ENCODE data around the gene JARID2. TPM values are rescaled to one million over a fixed set of nuclear protein-coding genes. Genes with fewer than 3 reads are reported as not detected.

Gene JARID2
- total and polyA plus RNA-seq, 9 of the 15 experiments (the other 6 are each of a cell fraction or from before 2014, with no cell fraction given), result 5.0 to 29.0 (median 15.6) TPM

DNA sequence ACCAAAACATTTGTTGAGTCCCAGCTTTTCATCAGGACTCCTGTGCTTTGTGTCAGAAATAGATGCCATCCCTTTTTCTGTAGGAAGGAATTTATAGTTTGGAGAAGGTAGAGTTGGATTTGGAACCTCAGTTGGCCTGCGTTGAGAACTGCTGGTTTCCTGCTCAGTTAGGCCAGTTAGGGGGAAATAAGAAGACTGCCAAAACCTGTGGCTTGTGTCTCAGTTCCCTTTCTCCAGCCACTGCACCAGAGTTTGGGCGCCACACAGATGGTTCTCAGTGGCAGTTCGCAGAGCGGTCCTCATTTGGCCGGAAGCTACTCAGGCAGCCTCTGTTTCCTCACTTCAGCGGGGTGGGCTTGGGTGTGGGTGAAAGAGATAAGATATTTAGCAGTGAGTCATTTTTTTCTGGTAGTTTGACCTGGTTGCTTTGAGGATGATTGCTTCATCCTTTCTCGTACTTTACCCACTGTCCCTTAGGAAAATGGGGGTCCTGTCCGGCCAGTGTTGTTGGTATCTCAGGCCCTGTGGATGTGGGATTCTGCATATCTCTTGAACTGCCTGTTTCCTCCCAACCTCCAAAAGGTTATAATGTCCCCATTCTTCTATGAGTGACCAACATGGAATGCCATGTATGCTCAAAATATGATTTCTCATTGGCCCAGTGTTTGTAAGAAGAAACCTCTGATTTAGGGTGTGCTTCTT is 53.7 kb downstream of the JARID2 start:
- DNase-seq (ENCODE audit: extremely low read depth in 1 of 4, low spot score in 3 of 4) (peak; percentile 91 to 98 (median 94)), ATAC-seq (peak; percentile 86), FAIRE-seq (peak; percentile 95)
- H2AFZ ChIP-seq (ENCODE audit: low read depth, low read length), result peak overlapping the region; percentile 48; the same call in 1 of the 2 replicates
- CTCF ChIA-PET (ENCODE audit: low intra/inter-chr PET ratio), result no interaction called here
- peaks cover 3% of the 10 kb centered on the region for H3K9me1 ChIP-seq (ENCODE audit: control insufficient read depth, insufficient read depth, low read length)
- peak overlapping the region; percentile 70 for H3K4me2 ChIP-seq (ENCODE audit: insufficient read depth, low read length)
- H3K27me3 ChIP-seq (ENCODE audit: control insufficient read depth in 2 of 2, insufficient read depth in 2 of 2, low read length in 2 of 2), result no peaks in the 10 kb centered on the region
- H3K4me1 ChIP-seq (replicated peaks in 1 of 2; ENCODE audit: control insufficient read depth in 2 of 2, insufficient read depth in 2 of 2, low read length in 2 of 2), result peaks cover 37 to 77% of the 10 kb centered on the region in 2 experiments
- no TSS peak for BruUV-seq (replicated peaks)
- no peaks in the 10 kb centered on the region for H3K9me3 ChIP-seq (replicated peaks; ENCODE audit: control insufficient read depth, insufficient read depth, low read depth, low read length)
- POLR2A ChIA-PET, result interaction anchor here (0.6 to 5.3 kb wide), 8 partner anchors 11 to 376 kb away, joined by 3 to 34 read pairs (median 3); no protein-coding TSS in a partner anchor
- 0% methylated on average over 8 of the region's 8 CpGs for WGBS (ENCODE audit: insufficient coverage, low coverage, missing lambda C conversion rate)
- intact Hi-C loops (cut with micrococcal nuclease), result loop anchor here (2.0 to 5.0 kb wide), 3 partner anchors 45 to 88 kb away; no protein-coding TSS in a partner anchor
- peaks cover 98% of the 10 kb centered on the region for H3K79me2 ChIP-seq (ENCODE audit: control insufficient read depth, insufficient read depth, low read length)
- H3K4me3 ChIP-seq, result peak overlapping the region; percentile 0; the same call in 1 of the 2 replicates
- H3K9ac ChIP-seq (ENCODE audit: insufficient read depth in 1 of 2, low read depth in 2 of 2, low read length in 2 of 2), result peak overlapping the region; percentile 33 to 67; a peak in 3 of 4 replicates
- in situ Hi-C loops (cut with MboI), result no loop called here
- H3K27ac ChIP-seq (ENCODE audit: extremely low read depth, low read depth, low read length), result peak overlapping the region; percentile 89
- H4K20me1 ChIP-seq (replicated peaks; ENCODE audit: control insufficient read depth, insufficient read depth, low read length), result peaks cover 19% of the 10 kb centered on the region; the same call in 1 of the 2 replicates
- H3K36me3 ChIP-seq (ENCODE audit: control insufficient read depth, insufficient read depth, low read length), result peaks cover 2% of the 10 kb centered on the region
- TF ChIP-seq, protein P1, sequence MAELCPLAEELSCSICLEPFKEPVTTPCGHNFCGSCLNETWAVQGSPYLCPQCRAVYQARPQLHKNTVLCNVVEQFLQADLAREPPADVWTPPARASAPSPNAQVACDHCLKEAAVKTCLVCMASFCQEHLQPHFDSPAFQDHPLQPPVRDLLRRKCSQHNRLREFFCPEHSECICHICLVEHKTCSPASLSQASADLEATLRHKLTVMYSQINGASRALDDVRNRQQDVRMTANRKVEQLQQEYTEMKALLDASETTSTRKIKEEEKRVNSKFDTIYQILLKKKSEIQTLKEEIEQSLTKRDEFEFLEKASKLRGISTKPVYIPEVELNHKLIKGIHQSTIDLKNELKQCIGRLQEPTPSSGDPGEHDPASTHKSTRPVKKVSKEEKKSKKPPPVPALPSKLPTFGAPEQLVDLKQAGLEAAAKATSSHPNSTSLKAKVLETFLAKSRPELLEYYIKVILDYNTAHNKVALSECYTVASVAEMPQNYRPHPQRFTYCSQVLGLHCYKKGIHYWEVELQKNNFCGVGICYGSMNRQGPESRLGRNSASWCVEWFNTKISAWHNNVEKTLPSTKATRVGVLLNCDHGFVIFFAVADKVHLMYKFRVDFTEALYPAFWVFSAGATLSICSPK (IDR thresholded peaks at IDR 0.05; ENCODE audit: borderline replicate concordance), result no peak; the same call in 1 of the 2 replicates
- TF ChIP-seq, protein P2, sequence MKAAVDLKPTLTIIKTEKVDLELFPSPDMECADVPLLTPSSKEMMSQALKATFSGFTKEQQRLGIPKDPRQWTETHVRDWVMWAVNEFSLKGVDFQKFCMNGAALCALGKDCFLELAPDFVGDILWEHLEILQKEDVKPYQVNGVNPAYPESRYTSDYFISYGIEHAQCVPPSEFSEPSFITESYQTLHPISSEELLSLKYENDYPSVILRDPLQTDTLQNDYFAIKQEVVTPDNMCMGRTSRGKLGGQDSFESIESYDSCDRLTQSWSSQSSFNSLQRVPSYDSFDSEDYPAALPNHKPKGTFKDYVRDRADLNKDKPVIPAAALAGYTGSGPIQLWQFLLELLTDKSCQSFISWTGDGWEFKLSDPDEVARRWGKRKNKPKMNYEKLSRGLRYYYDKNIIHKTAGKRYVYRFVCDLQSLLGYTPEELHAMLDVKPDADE (conservative IDR thresholded peaks at IDR 0.05; ENCODE audit: control insufficient read depth, low read depth, low read length), result peak; percentile 82
- TF ChIP-seq FOXM1 (IDR thresholded peaks at IDR 0.05; ENCODE audit: low read depth) (peak; percentile 74), FOXM1 (CRISPR knock-in tag; IDR thresholded peaks at IDR 0.05; ENCODE audit: low read depth) (no peak), CREBBP (IDR thresholded peaks at IDR 0.05; ENCODE audit: low read depth, low read length) (no peak), NRF1 (conservative IDR thresholded peaks at IDR 0.05 in 1 of 2, IDR thresholded peaks at IDR 0.05 in 1 of 2) (peak; percentile 37 to 59), HLTF (IDR thresholded peaks at IDR 0.05) (peak; percentile 37; the same call in 1 of the 2 replicates), ATF1 (CRISPR knock-in tag; IDR thresholded peaks at IDR 0.05) (no peak), ATF1 (tag; IDR thresholded peaks at IDR 0.05) (peak; percentile 51), HNRNPK (IDR thresholded peaks at IDR 0.05; ENCODE audit: low read depth, low read length, poor library complexity, severe bottlenecking) (no peak), RBFOX2 (IDR thresholded peaks at IDR 0.05; ENCODE audit: low read depth, low read length) (peak; percentile 59), CEBPB (tag; IDR thresholded peaks at IDR 0.05) (peak; percentile 99), SPI1 (IDR thresholded peaks at IDR 0.05; ENCODE audit: borderline replicate concordance, low read depth, low read length) (peak; percentile 85), ATF7 (IDR thresholded peaks at IDR 0.05) (peak; percentile 91), GTF2A2 (tag; IDR thresholded peaks at IDR 0.05) (no peak), JUND (IDR thresholded peaks at IDR 0.05; ENCODE audit: borderline replicate concordance, low read depth, low read length) (peak; percentile 99), JUND (tag; IDR thresholded peaks at IDR 0.05; ENCODE audit: borderline replicate concordance, low read depth, low read length) (peak; percentile 96; the same call in 2 of the 3 replicates), SMARCA5 (IDR thresholded peaks at IDR 0.05) (no peak)

Data from K562 (cell line).